Activated gamma-delta T cell treated with Interleukin-2 at 50 U/mL for 16 hours (primary cell): ENCODE results near the gene LRRC74B.
"Not testable (repeated sequence)": the region's sequence is repeated elsewhere in the genome, so short reads cannot be mapped to it uniquely, and the experiment has no call there.

Experiments
- DNase-seq: peaks from one replicate; pipeline ENCODE4 v3.0.0-alpha.2; 2020

LRRC74B gene

GRCh38 chr22:21032868-21033688, 12.7 kb upstream of the LRRC74B start:
- DNase-seq = no peak

GRCh38 chr22:21033895-21034294, 11.9 kb upstream of the LRRC74B start:
- no peak for DNase-seq

GRCh38 chr22:21034989-21035388, 10.8 kb upstream of the LRRC74B start:
- DNase-seq = no peak

GRCh38 chr22:21038405-21038804, 7.3 kb upstream of the LRRC74B start:
- no peak for DNase-seq

- DNase-seq = not testable (repeated sequence)
Observed at GRCh38 chr22:21039158-21039557, 6.6 kb upstream of the LRRC74B start.

GRCh38 chr22:21041937-21042336, 3.8 kb upstream of the LRRC74B start:
- no peak for DNase-seq

GRCh38 chr22:21042978-21043859, 2.5 kb upstream of the LRRC74B start:
- no peak for DNase-seq

GRCh38 chr22:21043860-21044535, 1.7 kb upstream of the LRRC74B start:
- no peak for DNase-seq

GRCh38 chr22:21044931-21045584, 688 bp upstream of the LRRC74B start:
- DNase-seq = no peak

GRCh38 chr22:21047035-21047661, 1.4 kb downstream of the LRRC74B start:
- DNase-seq = no peak

GRCh38 chr22:21047730-21048129, 2.0 kb downstream of the LRRC74B start:
- DNase-seq = no peak

GRCh38 chr22:21048448-21048847, 2.7 kb downstream of the LRRC74B start:
- not testable (repeated sequence) for DNase-seq

- DNase-seq = not testable (repeated sequence)
Observed at GRCh38 chr22:21048965-21049364, 3.2 kb downstream of the LRRC74B start.

- no peak for DNase-seq
Observed at GRCh38 chr22:21051145-21051830, 5.5 kb downstream of the LRRC74B start.

GRCh38 chr22:21051831-21052400, 6.2 kb downstream of the LRRC74B start:
- no peak for DNase-seq

- no peak for DNase-seq
Observed at GRCh38 chr22:21052715-21053459, 7.1 kb downstream of the LRRC74B start.

GRCh38 chr22:21054046-21054713, 8.4 kb downstream of the LRRC74B start:
- no peak for DNase-seq

GRCh38 chr22:21054714-21055563, 9.2 kb downstream of the LRRC74B start:
- DNase-seq = no peak

- no peak for DNase-seq
Observed at GRCh38 chr22:21055564-21055834, 9.8 kb downstream of the LRRC74B start.
